K562 (cell line): ENCODE measurements around the gene WIPF2.

Experiments used
- CEBPB ChIP-seq: fragments of 450-650 bp; IDR thresholded peaks from 2 replicates; pipeline ENCODE4 v1.6.1; 2016; ENCODE audit warnings: missing genetic modification characterization, missing compliant biosample characterization
- CHD2 ChIP-seq: IDR thresholded peaks from 2 replicates; pipeline ENCODE4 v1.6.1; 2011; ENCODE audit warnings: low read depth, low read length
- JUND ChIP-seq, 2 experiments: IDR thresholded peaks; 2 replicates in 1 of 2; 3 replicates in 1 of 2; pipeline ENCODE4 v1.6.1; 2011; ENCODE audit warnings: borderline replicate concordance in 2 of 2, low read depth in 2 of 2, low read length in 2 of 2, improper control_type of control experiment in 1 of 2, missing biosample characterization in 1 of 2, missing genetic modification characterization in 1 of 2, missing genetic modification reagents in 1 of 2
- NCOA4 ChIP-seq: fragments of 450-650 bp; IDR thresholded peaks from 2 replicates; pipeline ENCODE4 v1.6.1; 2018; ENCODE audit warnings: mild to moderate bottlenecking; ENCODE audit not compliant: partially characterized antibody
- PCBP2 ChIP-seq: fragments of 200-400 bp; formaldehyde crosslinking; IDR thresholded peaks from 2 replicates; pipeline ENCODE4 v1.6.1; 2018; ENCODE audit warnings: low read length, low read depth, mild to moderate bottlenecking, moderate library complexity; ENCODE audit not compliant: poor library complexity, severe bottlenecking
- POLR3A ChIP-seq: IDR thresholded peaks from 2 replicates; pipeline ENCODE4 v1.6.1; 2011; ENCODE audit warnings: borderline replicate concordance, mild to moderate bottlenecking, moderate library complexity; ENCODE audit not compliant: insufficient read length, insufficient read depth; ENCODE audit errors: extremely low read depth
- TF ChIP-seq, protein P1 (sequence below): sonication (generic); formaldehyde crosslinking; IDR thresholded peaks from 2 replicates; pipeline ENCODE4 v1.5.0; 2020; ENCODE audit warnings: missing genetic modification reagents
- TF ChIP-seq, protein P2 (sequence below), 3 experiments: IDR thresholded peaks in 2 of 3; conservative IDR thresholded peaks in 1 of 3; 2 replicates each; pipeline ENCODE4 v1.5.1; 2011 to 2012; ENCODE audit warnings: low read length in 3 of 3, mild to moderate bottlenecking in 3 of 3, control low read depth in 2 of 3, improper control_type of control experiment in 1 of 3, inconsistent platforms in 1 of 3, low read depth in 1 of 3, mixed read lengths in 1 of 3, moderate library complexity in 1 of 3; ENCODE audit not compliant: insufficient read depth in 2 of 3

DNA sequence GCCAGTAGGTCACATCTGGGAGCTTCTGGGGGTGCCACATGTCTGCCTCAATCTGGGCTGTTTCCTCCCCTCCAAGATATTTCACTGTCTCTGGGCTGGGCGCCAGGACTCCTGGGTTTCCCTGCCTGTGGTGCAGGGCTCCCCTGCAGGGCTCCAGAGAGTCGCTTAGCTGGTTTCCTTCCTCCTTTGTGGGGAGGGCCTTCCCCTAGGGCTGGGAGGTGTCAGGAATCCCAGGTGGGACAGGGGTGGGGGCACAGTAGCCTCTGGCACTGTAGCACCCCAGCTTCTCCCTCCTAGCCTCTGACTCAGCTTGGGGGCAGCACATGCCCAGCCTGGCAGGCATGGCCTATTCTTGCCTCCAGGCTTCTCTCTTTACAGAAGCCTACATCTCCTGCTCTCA, 92.5 kb downstream of the WIPF2 start:
- TF ChIP-seq CHD2, result no peak
- TF ChIP-seq CEBPB, result no peak
- no peak for TF ChIP-seq PCBP2
- TF ChIP-seq, protein P1, sequence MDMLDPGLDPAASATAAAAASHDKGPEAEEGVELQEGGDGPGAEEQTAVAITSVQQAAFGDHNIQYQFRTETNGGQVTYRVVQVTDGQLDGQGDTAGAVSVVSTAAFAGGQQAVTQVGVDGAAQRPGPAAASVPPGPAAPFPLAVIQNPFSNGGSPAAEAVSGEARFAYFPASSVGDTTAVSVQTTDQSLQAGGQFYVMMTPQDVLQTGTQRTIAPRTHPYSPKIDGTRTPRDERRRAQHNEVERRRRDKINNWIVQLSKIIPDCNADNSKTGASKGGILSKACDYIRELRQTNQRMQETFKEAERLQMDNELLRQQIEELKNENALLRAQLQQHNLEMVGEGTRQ (CRISPR knock-in tag), result no peak
- no peak for TF ChIP-seq NCOA4
- TF ChIP-seq, protein P2, sequence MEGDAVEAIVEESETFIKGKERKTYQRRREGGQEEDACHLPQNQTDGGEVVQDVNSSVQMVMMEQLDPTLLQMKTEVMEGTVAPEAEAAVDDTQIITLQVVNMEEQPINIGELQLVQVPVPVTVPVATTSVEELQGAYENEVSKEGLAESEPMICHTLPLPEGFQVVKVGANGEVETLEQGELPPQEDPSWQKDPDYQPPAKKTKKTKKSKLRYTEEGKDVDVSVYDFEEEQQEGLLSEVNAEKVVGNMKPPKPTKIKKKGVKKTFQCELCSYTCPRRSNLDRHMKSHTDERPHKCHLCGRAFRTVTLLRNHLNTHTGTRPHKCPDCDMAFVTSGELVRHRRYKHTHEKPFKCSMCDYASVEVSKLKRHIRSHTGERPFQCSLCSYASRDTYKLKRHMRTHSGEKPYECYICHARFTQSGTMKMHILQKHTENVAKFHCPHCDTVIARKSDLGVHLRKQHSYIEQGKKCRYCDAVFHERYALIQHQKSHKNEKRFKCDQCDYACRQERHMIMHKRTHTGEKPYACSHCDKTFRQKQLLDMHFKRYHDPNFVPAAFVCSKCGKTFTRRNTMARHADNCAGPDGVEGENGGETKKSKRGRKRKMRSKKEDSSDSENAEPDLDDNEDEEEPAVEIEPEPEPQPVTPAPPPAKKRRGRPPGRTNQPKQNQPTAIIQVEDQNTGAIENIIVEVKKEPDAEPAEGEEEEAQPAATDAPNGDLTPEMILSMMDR (IDR thresholded peaks at IDR 0.05 in 2 of 3, conservative IDR thresholded peaks at IDR 0.05 in 1 of 3; ENCODE audit: insufficient read depth in 2 of 3, low read depth in 1 of 3, low read length in 3 of 3), result no peak
- no peak for TF ChIP-seq JUND (IDR thresholded peaks at IDR 0.05; ENCODE audit: borderline replicate concordance, low read depth, low read length)
- no peak for TF ChIP-seq JUND (tag; IDR thresholded peaks at IDR 0.05; ENCODE audit: borderline replicate concordance, low read depth, low read length)
- TF ChIP-seq POLR3A, result no peak
